Thyroid gland (tissue), 4 donors: ENCODE results near the gene COL6A3.

ENCODE experiments used
- CTCF ChIP-seq, 6 experiments: fragments of 200-600 bp in 3 of 6; fragments of 450-650 bp in 3 of 6; sonication (generic) in 3 of 6; IDR thresholded peaks; one replicate each; pipeline ENCODE4 v1.5.1; 2016 to 2019; ENCODE audit warnings: antibody characterized with exemption in 6 of 6, mild to moderate bottlenecking in 2 of 6, inconsistent platforms in 1 of 6, moderate library complexity in 1 of 6
- POLR2A ChIP-seq, 2 donors: fragments of 450-650 bp; IDR thresholded peaks; one replicate each; pipeline ENCODE4 v1.6.1; 2017; ENCODE audit warnings: antibody characterized with exemption in 2 of 2, mild to moderate bottlenecking in 2 of 2, moderate library complexity in 1 of 2

GRCh38 chr2:237459741-237460174 is 45.8 kb upstream of the COL6A3 start:
- TF ChIP-seq CTCF (IDR thresholded peaks at IDR 0.05) (no peak), POLR2A (IDR thresholded peaks at IDR 0.05) (no peak)
